A204.1 (cell line): Measurements from ENCODE around the gene CEP76.

Experiments
- FAIRE-seq: peaks from 2 replicates; lab custom pipeline; 2012; peaks lifted over from hg19 to GRCh38; lab: Jason Lieb, UNC

Gene CEP76

GRCh38 chr18:12702221-12703095, at the start of gene CEP76, which contains the start of gene PSMG2:
Gene CEP76 (minus strand): TSS chr18:12702723. CDS start chr18:12702548, 175 bp downstream.
Gene PSMG2 (plus strand): TSS chr18:12703042. CDS start chr18:12703108, 66 bp downstream.
- no peak for FAIRE-seq

GRCh38 chr18:12751891-12752290, 49.4 kb upstream of the CEP76 start:
- FAIRE-seq = no peak

GRCh38 chr18:12751503-12751884, 49.0 kb upstream of the CEP76 start:
- no peak for FAIRE-seq

- FAIRE-seq = no peak
Measured at GRCh38 chr18:12750715-12751502, 48.4 kb upstream of the CEP76 start.

- FAIRE-seq = no peak
Measured at GRCh38 chr18:12750076-12750714, 47.7 kb upstream of the CEP76 start.

GRCh38 chr18:12749121-12749520, 46.6 kb upstream of the CEP76 start:
- no peak for FAIRE-seq

- no peak for FAIRE-seq
Measured at GRCh38 chr18:12748671-12749070, 46.1 kb upstream of the CEP76 start.

GRCh38 chr18:12747530-12748315, 45.2 kb upstream of the CEP76 start:
- no peak for FAIRE-seq

- no peak for FAIRE-seq
Measured at GRCh38 chr18:12745095-12745795, 42.7 kb upstream of the CEP76 start.

GRCh38 chr18:12744103-12744502, 41.6 kb upstream of the CEP76 start:
- FAIRE-seq = peak; percentile 98

GRCh38 chr18:12742453-12742852, 39.9 kb upstream of the CEP76 start:
- FAIRE-seq = no peak

- no peak for FAIRE-seq
Measured at GRCh38 chr18:12741351-12741750, 38.8 kb upstream of the CEP76 start.

- no peak for FAIRE-seq
Measured at GRCh38 chr18:12737243-12737902, 34.9 kb upstream of the CEP76 start.

- peak; percentile 88 for FAIRE-seq
Measured at GRCh38 chr18:12726774-12727550, 24.4 kb upstream of the CEP76 start.

- no peak for FAIRE-seq
Measured at GRCh38 chr18:12726331-12726730, 23.8 kb upstream of the CEP76 start.

GRCh38 chr18:12722731-12723130, 20.2 kb upstream of the CEP76 start:
- no peak for FAIRE-seq

- FAIRE-seq = no peak
Measured at GRCh38 chr18:12721495-12722275, 19.2 kb upstream of the CEP76 start.

- no peak for FAIRE-seq
Measured at GRCh38 chr18:12711446-12711845, 8.9 kb upstream of the CEP76 start.

GRCh38 chr18:12703664-12704063, 1.1 kb upstream of the CEP76 start:
- FAIRE-seq = no peak
